ENCODE measurements around the gene ST6GALNAC1.

- TF ChIP-seq, protein P1, sequence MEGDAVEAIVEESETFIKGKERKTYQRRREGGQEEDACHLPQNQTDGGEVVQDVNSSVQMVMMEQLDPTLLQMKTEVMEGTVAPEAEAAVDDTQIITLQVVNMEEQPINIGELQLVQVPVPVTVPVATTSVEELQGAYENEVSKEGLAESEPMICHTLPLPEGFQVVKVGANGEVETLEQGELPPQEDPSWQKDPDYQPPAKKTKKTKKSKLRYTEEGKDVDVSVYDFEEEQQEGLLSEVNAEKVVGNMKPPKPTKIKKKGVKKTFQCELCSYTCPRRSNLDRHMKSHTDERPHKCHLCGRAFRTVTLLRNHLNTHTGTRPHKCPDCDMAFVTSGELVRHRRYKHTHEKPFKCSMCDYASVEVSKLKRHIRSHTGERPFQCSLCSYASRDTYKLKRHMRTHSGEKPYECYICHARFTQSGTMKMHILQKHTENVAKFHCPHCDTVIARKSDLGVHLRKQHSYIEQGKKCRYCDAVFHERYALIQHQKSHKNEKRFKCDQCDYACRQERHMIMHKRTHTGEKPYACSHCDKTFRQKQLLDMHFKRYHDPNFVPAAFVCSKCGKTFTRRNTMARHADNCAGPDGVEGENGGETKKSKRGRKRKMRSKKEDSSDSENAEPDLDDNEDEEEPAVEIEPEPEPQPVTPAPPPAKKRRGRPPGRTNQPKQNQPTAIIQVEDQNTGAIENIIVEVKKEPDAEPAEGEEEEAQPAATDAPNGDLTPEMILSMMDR (IDR thresholded peaks at IDR 0.05) = no peak
- no peak for TF ChIP-seq POLR2A (IDR thresholded peaks at IDR 0.05)
Observed at GRCh38 chr17:76675648-76676047, 32.1 kb upstream of the ST6GALNAC1 start.

Measured in thyroid gland (tissue), 4 donors.